H1 (cell line): ENCODE results near the gene PTGDS. TPM values are rescaled to one million over a fixed set of nuclear protein-coding genes. Genes with fewer than 3 reads are reported as not detected.

Experiments used
- CHD2 ChIP-seq: IDR thresholded peaks from 2 replicates; pipeline ENCODE4 v1.6.1; 2012; ENCODE audit warnings: low read length, improper control_type of control experiment
- KDM4A ChIP-seq: IDR thresholded peaks from one replicate; pipeline ENCODE4 v1.7.1; 2012; ENCODE audit warnings: low read depth, mild to moderate bottlenecking, moderate library complexity, low read length, inconsistent platforms; ENCODE audit not compliant: severe bottlenecking
- MAX ChIP-seq: IDR thresholded peaks from 2 replicates; pipeline ENCODE4 v1.6.1; 2012; ENCODE audit warnings: inconsistent platforms
- TAF1 ChIP-seq: IDR thresholded peaks from 2 replicates; pipeline ENCODE4 v1.6.1; 2011; ENCODE audit warnings: mild to moderate bottlenecking, low read depth, low read length
- polyA plus RNA-seq, 7 experiments: library from polyadenylated mRNA; depleted of rRNA in 3 of 7; stranded (reverse) in 5 of 7; unstranded in 2 of 7; fragments of >200 nt in 5 of 7; fragments of 200-250 nt in 2 of 7; gene quantifications; 1 replicate in 5 of 7; 2 replicates in 1 of 7; 4 replicates in 1 of 7; pipeline versions ENCODE4 v1.2.1 to v1.2.3, GENCODE V29; 2011 to 2013; ENCODE audit warnings: missing spikeins in 2 of 7, mixed read lengths in 2 of 7
- total RNA-seq: library from RNA; stranded (reverse); fragmentation: NEBNext Ultra II Directional; extraction: Animal tissue kit (Norgen Biotek cat#: 25700); gene quantifications from 2 replicates; pipeline ENCODE4 v1.2.1, GENCODE V29; 2021

The PTGDS gene
- total and polyA plus RNA-seq, 2 of the 8 experiments (the other 6 are each of a cell fraction or from before 2014, with no cell fraction given): 1.7 to 2.3 TPM

DNA sequence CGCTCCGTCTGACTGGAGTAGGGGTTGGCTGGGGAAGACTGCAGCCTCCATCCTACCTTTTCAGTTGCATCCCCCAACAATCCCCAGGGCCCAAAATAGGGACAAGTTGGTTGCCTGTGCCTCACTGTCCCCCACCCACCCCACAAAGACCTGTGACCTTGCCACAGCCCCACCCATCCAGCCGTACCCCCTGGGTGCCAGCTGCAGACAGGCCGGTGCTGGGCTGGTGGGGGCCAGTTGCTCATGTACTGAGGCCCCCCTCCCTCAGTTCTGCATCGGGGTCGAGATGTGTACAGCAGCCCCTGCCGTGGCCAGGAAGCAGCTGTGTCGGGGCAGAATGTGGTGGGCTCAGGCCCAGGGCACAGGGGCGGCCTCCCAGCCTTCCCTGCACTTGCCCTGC lies 5.9 kb downstream of the PTGDS start (continued):
- TF ChIP-seq TAF1: no peak
- TF ChIP-seq MAX: no peak
- TF ChIP-seq CHD2: no peak
- no peak for TF ChIP-seq KDM4A
